NCI-H510A treated with DMSO at 0.1 percent for 48 hours (cell line): ENCODE data around the gene VPS16.

Source experiments
- DNase-seq: peaks from one replicate; lab custom pipeline; 2025; lab: John Stamatoyannopoulos, UW

The VPS16 gene

DNA sequence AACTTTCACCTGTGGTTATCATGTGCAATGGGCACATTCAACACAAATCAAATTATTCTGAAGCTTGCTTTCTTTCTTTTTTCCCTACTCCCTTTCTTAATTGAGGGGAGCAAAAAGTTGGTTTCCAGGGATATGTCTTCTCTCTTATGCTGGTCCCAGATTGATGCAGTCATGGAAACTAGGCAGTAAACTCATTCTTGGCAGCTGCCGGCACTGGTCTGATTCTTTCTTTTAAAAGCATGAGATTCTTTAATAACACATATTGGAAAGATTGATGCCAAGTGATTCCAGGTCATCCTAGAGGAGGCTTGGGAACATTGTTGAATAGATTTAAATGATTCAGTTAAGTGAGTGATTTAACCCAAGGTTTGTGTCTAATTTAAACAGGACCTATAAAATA is 61.7 kb downstream of the VPS16 start:
- DNase-seq: no peak

DNA sequence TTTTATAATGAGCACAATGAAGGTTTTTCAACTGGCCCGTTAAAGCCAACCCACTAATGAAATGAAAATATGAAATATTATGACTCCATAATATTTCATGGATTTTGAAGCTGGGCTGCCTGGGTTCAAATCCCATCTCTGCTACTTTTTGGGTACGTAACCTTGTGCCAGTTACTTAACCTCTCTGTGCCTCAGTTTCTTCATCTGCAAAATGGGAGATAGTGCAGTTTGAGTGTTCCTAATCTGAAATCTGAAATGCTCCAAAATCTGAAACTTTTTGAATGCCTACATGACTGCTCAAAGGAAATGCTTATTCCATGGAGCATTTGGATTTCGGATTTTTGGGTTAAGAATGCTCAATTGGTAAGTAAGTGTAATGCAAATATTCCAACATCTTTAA is 62.3 kb downstream of the VPS16 start:
- no peak for DNase-seq

GRCh38 chr20:2903686-2904085 is 63.1 kb downstream of the VPS16 start:
- no peak for DNase-seq

- no peak for DNase-seq
Measured at GRCh38 chr20:2907519-2907918, 67.0 kb downstream of the VPS16 start.

DNA sequence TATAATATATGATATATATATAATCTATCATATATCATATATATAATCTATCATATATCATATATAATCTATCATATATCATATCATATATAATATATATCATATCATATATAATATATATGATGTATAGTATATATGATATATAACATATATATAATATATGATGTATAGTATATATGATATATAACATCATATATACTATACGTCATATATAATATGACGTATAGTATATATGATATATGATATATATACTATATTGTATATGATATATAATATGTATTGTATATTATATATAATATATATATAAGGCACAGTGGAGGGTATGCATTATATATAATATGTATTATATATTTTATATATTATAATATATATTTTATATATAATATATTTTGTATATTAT is 69.4 kb downstream of the VPS16 start:
- no peak for DNase-seq

DNA sequence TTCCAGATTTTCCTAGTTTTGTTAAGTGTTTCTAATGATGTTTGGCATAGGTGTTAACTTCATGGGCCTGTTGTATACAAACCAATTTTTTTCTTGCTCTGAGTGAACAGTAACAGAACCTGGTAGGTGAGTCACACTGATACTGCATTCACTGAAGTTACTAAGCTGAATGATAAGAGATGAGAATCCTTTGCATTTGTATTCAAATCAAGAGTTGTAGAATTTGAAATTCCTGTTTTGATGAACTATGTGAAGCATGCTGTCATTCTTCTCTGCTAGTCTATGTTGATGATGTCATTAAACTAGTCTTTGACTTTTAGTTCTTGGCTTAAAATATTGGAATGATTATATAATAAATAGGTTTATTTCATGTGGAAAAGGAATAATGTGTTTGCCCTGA is 70.7 kb downstream of the VPS16 start:
- DNase-seq: no peak

- DNase-seq: peak; percentile 71
Measured at GRCh38 chr20:2914160-2914559, 73.6 kb downstream of the VPS16 start.
